Upper lobe of left lung (tissue), 4 donors: ENCODE measurements around the gene TLE4.

Experiments used
- POLR2A ChIP-seq, 4 donors: fragments of 450-650 bp; IDR thresholded peaks; one replicate each; pipeline ENCODE4 v1.5.1; 2016 to 2017; ENCODE audit warnings: antibody characterized with exemption in 4 of 4, mild to moderate bottlenecking in 2 of 4
- POLR2AphosphoS5 ChIP-seq, 2 donors: sonication (generic); formaldehyde crosslinking; IDR thresholded peaks; one replicate each; pipeline ENCODE4 v1.5.1; 2017; ENCODE audit warnings: antibody characterized with exemption in 2 of 2

DNA sequence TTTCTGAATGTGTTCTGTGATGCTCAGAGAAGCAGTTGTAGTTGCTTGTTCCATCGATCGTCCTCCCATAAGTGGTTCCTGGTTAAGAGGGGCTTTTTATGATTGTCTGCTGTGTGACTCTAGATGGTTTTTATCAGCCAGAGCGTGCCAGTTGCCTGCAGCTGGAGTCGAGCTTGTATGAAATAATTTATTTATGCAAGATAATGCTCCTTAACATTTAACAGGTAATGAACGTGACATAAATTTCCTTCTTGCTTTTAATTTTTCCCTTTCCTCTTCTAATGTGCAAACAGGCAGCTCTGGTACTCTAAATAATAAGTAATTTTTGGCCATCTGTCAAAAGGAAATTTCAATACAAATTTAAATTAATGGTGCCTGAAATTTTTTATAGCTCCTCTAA, 84.4 kb downstream of the TLE4 start:
- no peak for TF ChIP-seq POLR2AphosphoS5 (IDR thresholded peaks at IDR 0.05)
- TF ChIP-seq POLR2A (IDR thresholded peaks at IDR 0.05): no peak
